Endothelial cell of umbilical vein (primary cell): ENCODE measurements around the gene CNDP1. TPM values are rescaled to one million over a fixed set of nuclear protein-coding genes. Genes with fewer than 3 reads are reported as not detected.

Experiments used
- BruUV-seq: library from RNA; stranded (reverse); fragments of 400-500 nt; replicated peaks from 2 replicates; lab custom pipeline; 2021; lab: Mats Ljungman, UMichigan
- CTCF ChIA-PET: fragments of 300-600, 350-600 bp; sonication (Branson Sonifier 250); formaldehyde crosslinking; loops from one replicate; lab custom pipeline; 2021; ENCODE audit warnings: antibody characterized with exemption, inconsistent platforms; lab: Charles Lee
- POLR2A ChIA-PET: fragments of 300-600, 350-600 bp; sonication (Branson Sonifier 250); formaldehyde crosslinking; loops from one replicate; lab custom pipeline; 2021; ENCODE audit warnings: antibody characterized with exemption, inconsistent platforms; lab: Charles Lee
- DNase-seq: peaks from one replicate; pipeline ENCODE4 v3.0.0-alpha.2; 2011; ENCODE audit warnings: low read depth, low spot score
- FAIRE-seq: peaks from 2 replicates; lab custom pipeline; 2011; peaks lifted over from hg19 to GRCh38; lab: Jason Lieb, UNC
- H2AFZ ChIP-seq: 2 replicates; pipeline ENCODE4 v1.6.0; 2012; ENCODE audit warnings: low read depth, low read length, control low read depth, inconsistent platforms
- H3K27ac ChIP-seq: 2 replicates; pipeline ENCODE4 v1.5.1; 2011; ENCODE audit warnings: low read depth, mild to moderate bottlenecking, control low read depth, low read length, moderate library complexity; ENCODE audit not compliant: insufficient read depth
- H3K27me3 ChIP-seq, 2 experiments: 2 replicates each; pipeline versions ENCODE4 v1.6.0 to v1.6.1; 2011; ENCODE audit warnings: low read length in 2 of 2, mixed read lengths in 1 of 2; ENCODE audit not compliant: control insufficient read depth in 2 of 2, insufficient read depth in 2 of 2
- H3K36me3 ChIP-seq, 2 experiments: 2 replicates in 1 of 2; 3 replicates in 1 of 2; pipeline ENCODE4 v1.5.1; 2011; ENCODE audit warnings: low read length in 2 of 2, mild to moderate bottlenecking in 1 of 2, moderate library complexity in 1 of 2; ENCODE audit not compliant: control insufficient read depth in 2 of 2, insufficient read depth in 2 of 2; ENCODE audit errors: extremely low read depth in 1 of 2
- H3K4me1 ChIP-seq: 3 replicates; pipeline ENCODE4 v1.5.1; 2011; ENCODE audit warnings: mild to moderate bottlenecking, low read length; ENCODE audit not compliant: control insufficient read depth, insufficient read depth; ENCODE audit errors: extremely low read depth
- H3K4me2 ChIP-seq: 2 replicates; pipeline ENCODE4 v1.6.1; 2011; ENCODE audit warnings: low read length, control low read depth, mixed read lengths; ENCODE audit not compliant: insufficient read depth
- H3K4me3 ChIP-seq, 3 experiments: fragments of 200-600 bp in 1 of 3; sonication (generic), shearing (Covaris generic) in 1 of 3; replicated peaks in 1 of 3; 2 replicates each; pipeline ENCODE4 v1.5.1; 2011 to 2016; ENCODE audit warnings: control low read depth in 3 of 3, low read length in 3 of 3, mild to moderate bottlenecking in 2 of 3, inconsistent platforms in 1 of 3, low read depth in 1 of 3, moderate library complexity in 1 of 3; ENCODE audit not compliant: insufficient read depth in 1 of 3
- H3K79me2 ChIP-seq: 2 replicates; pipeline ENCODE4 v1.6.0; 2012; ENCODE audit warnings: low read length, inconsistent platforms; ENCODE audit not compliant: control insufficient read depth, insufficient read depth
- H3K9ac ChIP-seq: replicated peaks from 2 replicates; pipeline ENCODE3; 2011; ENCODE audit warnings: low read length, control low read depth; ENCODE audit not compliant: insufficient read depth; ENCODE audit errors: extremely low read depth
- H3K9me1 ChIP-seq: replicated peaks from 3 replicates; pipeline ENCODE4 v1.6.0; 2011; ENCODE audit warnings: mild to moderate bottlenecking, low read length; ENCODE audit not compliant: control insufficient read depth, insufficient read depth; ENCODE audit errors: extremely low read depth
- H3K9me3 ChIP-seq: replicated peaks from 2 replicates; pipeline ENCODE4 v1.5.1; 2012; ENCODE audit warnings: low read length, inconsistent platforms; ENCODE audit not compliant: control insufficient read depth, insufficient read depth
- H4K20me1 ChIP-seq: replicated peaks from 2 replicates; pipeline ENCODE3; 2011; ENCODE audit warnings: mild to moderate bottlenecking, low read length; ENCODE audit not compliant: control insufficient read depth, insufficient read depth; ENCODE audit errors: extremely low read depth
- FOS ChIP-seq: IDR thresholded peaks from 2 replicates; pipeline ENCODE4 v1.6.1; 2011; ENCODE audit warnings: mild to moderate bottlenecking, low read length, moderate library complexity, borderline replicate concordance; ENCODE audit not compliant: insufficient read depth
- GATA2 ChIP-seq: IDR thresholded peaks from 2 replicates; pipeline ENCODE4 v1.7.0; 2011; ENCODE audit warnings: low read depth, mild to moderate bottlenecking, moderate library complexity, mixed read lengths, low read length; ENCODE audit not compliant: insufficient read length, insufficient read depth
- JUN ChIP-seq: IDR thresholded peaks from 2 replicates; pipeline ENCODE4 v1.6.1; 2011; ENCODE audit warnings: borderline replicate concordance, low read depth; ENCODE audit not compliant: insufficient read length, insufficient read depth
- POLR2A ChIP-seq: IDR thresholded peaks from 2 replicates; pipeline ENCODE4 v1.6.1; 2012; ENCODE audit warnings: low read depth, mild to moderate bottlenecking, control low read depth, low read length
- POLR2AphosphoS5 ChIP-seq: IDR thresholded peaks from 2 replicates; pipeline ENCODE4 v1.6.1; 2012; ENCODE audit warnings: low read depth, mild to moderate bottlenecking, control low read depth, low read length, moderate library complexity; ENCODE audit not compliant: insufficient read depth
- dilution Hi-C: fragments of 300-500 bp; cut with MboI; formaldehyde crosslinking; loops from one replicate; pipeline ENCODE4 v1.15.0; 2019; ENCODE audit warnings: low sequenced_read_pairs; ENCODE audit not compliant: extremely low pct_ligation_motif_present
- intact Hi-C: fragments of 100-400 bp; cut with micrococcal nuclease; formaldehyde crosslinking; loops from one replicate; pipeline ENCODE4 v1.10.0; 2022
- polyA plus RNA-seq, 4 experiments: library from polyadenylated mRNA; depleted of rRNA in 3 of 4; stranded (reverse) in 3 of 4; unstranded in 1 of 4; fragments of >200 nt; gene quantifications; 2 replicates each; pipeline versions ENCODE4 v1.2.1 to v1.2.3, GENCODE V29; 2011 to 2012; ENCODE audit warnings: missing spikeins in 1 of 4
- total RNA-seq: library from RNA; stranded (reverse); gene quantifications from 2 replicates; pipeline ENCODE4 v1.2.3, GENCODE V29; 2021
- TF ChIP-seq, protein P1 (sequence below), 2 donors: IDR thresholded peaks; 1 replicate in 1 of 2; 2 replicates in 1 of 2; pipeline ENCODE4 v1.5.1; 2011; ENCODE audit warnings: low read length in 2 of 2, mild to moderate bottlenecking in 2 of 2, moderate library complexity in 2 of 2, control low read depth in 1 of 2, inconsistent platforms in 1 of 2, low read depth in 1 of 2; ENCODE audit not compliant: insufficient read depth in 1 of 2; ENCODE audit errors: extremely low read depth in 1 of 2

CNDP1 gene
- total and polyA plus RNA-seq, 2 donors (not counting 3 experiments of a cell fraction or from before 2014, with no cell fraction given) = not detected

DNA sequence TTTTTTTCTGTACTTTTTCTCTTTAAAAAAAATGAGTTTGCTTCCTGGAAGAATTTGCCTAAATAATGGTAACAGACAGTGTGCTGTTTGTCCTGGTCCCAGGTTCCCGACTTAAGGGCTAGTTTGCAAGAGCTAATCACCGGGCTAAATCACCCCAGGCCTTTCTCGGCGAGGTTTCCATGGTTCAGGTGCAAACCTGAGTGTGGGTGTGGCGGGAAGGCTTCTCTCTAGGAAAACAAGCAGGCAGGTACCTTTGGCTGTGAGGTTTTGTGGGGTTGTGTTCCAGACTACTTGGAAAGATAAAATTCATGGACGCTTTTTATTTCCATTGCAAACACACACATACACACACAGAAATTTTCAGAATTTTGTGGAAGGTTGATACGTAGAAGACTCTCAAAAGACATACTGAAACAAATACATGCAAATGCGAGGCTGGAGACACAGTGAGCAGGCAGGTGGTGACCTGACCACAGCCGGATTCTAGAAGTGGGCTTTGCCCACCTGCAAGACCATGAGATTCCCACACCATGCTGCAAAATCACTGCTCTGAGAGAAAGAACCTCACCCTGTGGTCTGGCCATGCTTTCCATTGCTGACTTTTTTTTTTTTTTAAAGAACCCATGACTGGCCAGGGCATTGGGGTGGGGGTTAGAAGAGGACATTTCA lies 815 bp downstream of the CNDP1 start:
- no peak overlapping the region for H3K27ac ChIP-seq
- no peak for DNase-seq
- no peaks in the 10 kb centered on the region for H3K79me2 ChIP-seq
- no peak for FAIRE-seq
- no peak overlapping the region for H3K4me2 ChIP-seq
- no peak overlapping the region for H3K9ac ChIP-seq
- no peak for TF ChIP-seq POLR2AphosphoS5
- TF ChIP-seq FOS = no peak
- no peak for TF ChIP-seq POLR2A
- TF ChIP-seq, protein P1, sequence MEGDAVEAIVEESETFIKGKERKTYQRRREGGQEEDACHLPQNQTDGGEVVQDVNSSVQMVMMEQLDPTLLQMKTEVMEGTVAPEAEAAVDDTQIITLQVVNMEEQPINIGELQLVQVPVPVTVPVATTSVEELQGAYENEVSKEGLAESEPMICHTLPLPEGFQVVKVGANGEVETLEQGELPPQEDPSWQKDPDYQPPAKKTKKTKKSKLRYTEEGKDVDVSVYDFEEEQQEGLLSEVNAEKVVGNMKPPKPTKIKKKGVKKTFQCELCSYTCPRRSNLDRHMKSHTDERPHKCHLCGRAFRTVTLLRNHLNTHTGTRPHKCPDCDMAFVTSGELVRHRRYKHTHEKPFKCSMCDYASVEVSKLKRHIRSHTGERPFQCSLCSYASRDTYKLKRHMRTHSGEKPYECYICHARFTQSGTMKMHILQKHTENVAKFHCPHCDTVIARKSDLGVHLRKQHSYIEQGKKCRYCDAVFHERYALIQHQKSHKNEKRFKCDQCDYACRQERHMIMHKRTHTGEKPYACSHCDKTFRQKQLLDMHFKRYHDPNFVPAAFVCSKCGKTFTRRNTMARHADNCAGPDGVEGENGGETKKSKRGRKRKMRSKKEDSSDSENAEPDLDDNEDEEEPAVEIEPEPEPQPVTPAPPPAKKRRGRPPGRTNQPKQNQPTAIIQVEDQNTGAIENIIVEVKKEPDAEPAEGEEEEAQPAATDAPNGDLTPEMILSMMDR (IDR thresholded peaks at IDR 0.05; ENCODE audit: extremely low read depth in 1 of 2, insufficient read depth in 1 of 2, low read depth in 1 of 2, low read length in 2 of 2) = no peak
- no peak for TF ChIP-seq GATA2
- TF ChIP-seq JUN = no peak
- no peak overlapping the region for H2AFZ ChIP-seq
- dilution Hi-C loops = no loop called here
- H3K4me1 ChIP-seq = no peaks in the 10 kb centered on the region
- POLR2A ChIA-PET = no interaction called here
- no TSS peak for BruUV-seq
- no peaks in the 10 kb centered on the region for H3K9me1 ChIP-seq
- no peaks in the 10 kb centered on the region for H4K20me1 ChIP-seq
- CTCF ChIA-PET = interaction anchor here (1.5 kb wide), 1 partner anchor 17 kb away, joined by 5 read pairs; no protein-coding TSS in a partner anchor
- no peak overlapping the region for H3K4me3 ChIP-seq
- H3K9me3 ChIP-seq = no peaks in the 10 kb centered on the region
- intact Hi-C loops = no loop called here
- H3K36me3 ChIP-seq = no peaks in the 10 kb centered on the region
- H3K27me3 ChIP-seq = no peaks in the 10 kb centered on the region
